Measurements from ENCODE around the gene RAPGEF2. TPM values are rescaled to one million over a fixed set of nuclear protein-coding genes. Genes with fewer than 3 reads are reported as not detected.

Gene RAPGEF2
- total and polyA plus RNA-seq, 2 donors (not counting 3 experiments of a cell fraction or from before 2014, with no cell fraction given), result 28.7 to 55.2 TPM

DNA sequence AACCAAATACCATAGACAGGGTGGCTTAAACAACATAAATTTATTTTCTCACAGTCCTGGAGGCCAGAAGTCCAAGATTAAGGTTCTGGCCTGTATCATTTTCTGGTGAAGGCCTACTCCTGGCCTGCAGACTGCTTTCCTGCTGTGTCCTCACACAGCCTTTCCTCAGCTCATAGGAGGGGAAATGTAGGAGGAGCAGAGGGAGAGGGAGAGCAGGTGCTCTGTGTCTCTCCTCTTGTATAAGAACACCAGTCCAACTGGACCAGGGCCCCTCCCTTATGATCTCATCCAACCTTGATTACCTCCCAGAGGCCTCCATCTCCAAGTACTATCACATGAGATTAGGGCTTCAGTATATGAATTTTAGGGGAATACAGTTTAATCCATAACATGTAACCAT, 34.3 kb downstream of the RAPGEF2 start:
- no peak overlapping the region for H3K4me3 ChIP-seq (replicated peaks in 1 of 3; ENCODE audit: insufficient read depth in 1 of 3, low read depth in 1 of 3, low read length in 3 of 3)
- H3K79me2 ChIP-seq (ENCODE audit: control insufficient read depth, insufficient read depth, low read length), result peaks cover 63% of the 10 kb centered on the region
- no peak overlapping the region for H3K27ac ChIP-seq (ENCODE audit: insufficient read depth, low read depth, low read length)
- H3K9me1 ChIP-seq (replicated peaks; ENCODE audit: control insufficient read depth, extremely low read depth, insufficient read depth, low read length), result no peaks in the 10 kb centered on the region
- no peaks in the 10 kb centered on the region for H3K9me3 ChIP-seq (replicated peaks; ENCODE audit: control insufficient read depth, insufficient read depth, low read length)
- no peak overlapping the region for H3K4me2 ChIP-seq (ENCODE audit: insufficient read depth, low read length)
- no peaks in the 10 kb centered on the region for H3K27me3 ChIP-seq (ENCODE audit: control insufficient read depth in 2 of 2, insufficient read depth in 2 of 2, low read length in 2 of 2)
- ChIA-PET CTCF (interaction anchor here (0.8 to 1.5 kb wide), 2 partner anchors 28 to 241 kb away, joined by 3 to 4 read pairs; no protein-coding TSS in a partner anchor), POLR2A (no interaction called here)
- intact Hi-C loops (cut with micrococcal nuclease) (no loop called here), dilution Hi-C loops (cut with MboI; ENCODE audit: extremely low pct_ligation_motif_present, low sequenced_read_pairs) (no loop called here)
- H3K36me3 ChIP-seq (ENCODE audit: control insufficient read depth in 2 of 2, extremely low read depth in 1 of 2, insufficient read depth in 2 of 2, low read length in 2 of 2), result no peaks in the 10 kb centered on the region
- H4K20me1 ChIP-seq (replicated peaks; ENCODE audit: control insufficient read depth, extremely low read depth, insufficient read depth, low read length), result no peaks in the 10 kb centered on the region
- DNase-seq (ENCODE audit: low read depth, low spot score) (no peak), FAIRE-seq (no peak)
- H3K9ac ChIP-seq (replicated peaks; ENCODE audit: extremely low read depth, insufficient read depth, low read length), result no peak overlapping the region
- peaks cover 13% of the 10 kb centered on the region for H3K4me1 ChIP-seq (ENCODE audit: control insufficient read depth, extremely low read depth, insufficient read depth, low read length)
- TF ChIP-seq, protein P1, sequence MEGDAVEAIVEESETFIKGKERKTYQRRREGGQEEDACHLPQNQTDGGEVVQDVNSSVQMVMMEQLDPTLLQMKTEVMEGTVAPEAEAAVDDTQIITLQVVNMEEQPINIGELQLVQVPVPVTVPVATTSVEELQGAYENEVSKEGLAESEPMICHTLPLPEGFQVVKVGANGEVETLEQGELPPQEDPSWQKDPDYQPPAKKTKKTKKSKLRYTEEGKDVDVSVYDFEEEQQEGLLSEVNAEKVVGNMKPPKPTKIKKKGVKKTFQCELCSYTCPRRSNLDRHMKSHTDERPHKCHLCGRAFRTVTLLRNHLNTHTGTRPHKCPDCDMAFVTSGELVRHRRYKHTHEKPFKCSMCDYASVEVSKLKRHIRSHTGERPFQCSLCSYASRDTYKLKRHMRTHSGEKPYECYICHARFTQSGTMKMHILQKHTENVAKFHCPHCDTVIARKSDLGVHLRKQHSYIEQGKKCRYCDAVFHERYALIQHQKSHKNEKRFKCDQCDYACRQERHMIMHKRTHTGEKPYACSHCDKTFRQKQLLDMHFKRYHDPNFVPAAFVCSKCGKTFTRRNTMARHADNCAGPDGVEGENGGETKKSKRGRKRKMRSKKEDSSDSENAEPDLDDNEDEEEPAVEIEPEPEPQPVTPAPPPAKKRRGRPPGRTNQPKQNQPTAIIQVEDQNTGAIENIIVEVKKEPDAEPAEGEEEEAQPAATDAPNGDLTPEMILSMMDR (IDR thresholded peaks at IDR 0.05; ENCODE audit: extremely low read depth in 1 of 2, insufficient read depth in 1 of 2, low read depth in 1 of 2, low read length in 2 of 2), result no peak
- TF ChIP-seq MYC (IDR thresholded peaks at IDR 0.05; ENCODE audit: low read depth, low read length) (no peak), EZH2 (IDR thresholded peaks at IDR 0.05; ENCODE audit: borderline replicate concordance, low read depth, low read length, severe bottlenecking) (no peak), JUN (IDR thresholded peaks at IDR 0.05; ENCODE audit: borderline replicate concordance, insufficient read depth, insufficient read length, low read depth) (no peak), FOS (IDR thresholded peaks at IDR 0.05; ENCODE audit: borderline replicate concordance, insufficient read depth, low read length) (no peak), POLR2A (IDR thresholded peaks at IDR 0.05; ENCODE audit: low read depth, low read length) (no peak), GATA2 (IDR thresholded peaks at IDR 0.05; ENCODE audit: insufficient read depth, insufficient read length, low read depth, low read length) (no peak), POLR2AphosphoS5 (IDR thresholded peaks at IDR 0.05; ENCODE audit: insufficient read depth, low read depth, low read length) (no peak)
- TF ChIP-seq, protein P2, sequence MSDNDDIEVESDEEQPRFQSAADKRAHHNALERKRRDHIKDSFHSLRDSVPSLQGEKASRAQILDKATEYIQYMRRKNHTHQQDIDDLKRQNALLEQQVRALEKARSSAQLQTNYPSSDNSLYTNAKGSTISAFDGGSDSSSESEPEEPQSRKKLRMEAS (IDR thresholded peaks at IDR 0.05; ENCODE audit: insufficient read depth, insufficient read length), result no peak
- BruUV-seq (replicated peaks), result no TSS peak
- no peak overlapping the region for H2AFZ ChIP-seq (ENCODE audit: low read depth, low read length)
